ENCODE results near the gene GON4L. TPM values are rescaled to one million over a fixed set of nuclear protein-coding genes. Genes with fewer than 3 reads are reported as not detected.

Gene GON4L
- total RNA-seq, 1 experiment from 2014 or later: 53.4 TPM

DNA sequence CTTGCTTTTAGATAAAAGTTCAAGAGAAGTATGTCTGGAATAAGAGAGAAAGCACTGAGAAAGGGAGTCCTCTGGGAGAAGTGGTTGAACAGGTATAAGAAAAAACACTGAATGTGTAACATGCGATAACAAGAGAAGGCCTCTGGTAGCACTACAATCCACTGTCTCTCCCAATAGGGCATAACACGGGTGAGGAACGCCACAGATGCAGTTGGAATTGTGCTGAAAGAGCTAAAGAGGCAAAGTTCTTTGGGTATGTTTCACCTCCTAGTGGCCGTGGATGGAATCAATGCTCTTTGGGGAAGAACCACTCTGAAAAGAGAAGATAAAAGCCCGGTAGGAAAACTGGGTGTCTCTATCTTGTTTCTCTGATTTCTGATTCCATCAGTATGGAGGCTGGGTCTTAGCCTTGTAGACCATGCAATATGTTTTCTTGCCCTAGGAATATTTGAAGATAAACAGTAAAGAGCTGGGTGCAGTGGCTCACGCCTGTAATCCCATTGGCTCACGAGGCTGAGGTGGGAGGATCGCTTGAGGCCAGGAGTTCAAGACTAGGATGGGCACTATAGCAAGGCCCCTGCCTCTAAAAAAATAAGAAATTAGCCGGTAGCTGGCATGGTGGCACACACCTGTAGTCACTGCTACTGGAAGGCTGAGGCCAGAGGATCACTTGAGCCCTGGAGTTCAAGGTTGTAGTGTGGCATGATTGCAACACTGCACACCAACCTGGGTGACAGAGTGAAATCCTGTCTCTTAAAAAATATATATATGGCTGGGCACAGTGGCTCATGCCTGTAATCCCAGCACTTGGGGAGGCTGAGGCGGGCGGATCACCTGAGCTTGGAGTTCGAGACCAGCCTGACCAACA is 127.7 kb downstream of the GON4L start:
- H3K14ac ChIP-seq (ENCODE audit: insufficient read depth, low read length): no peak overlapping the region
- H3K27ac Mint-ChIP-seq: peak overlapping the region in 1 of 3 experiments; percentile 59; a peak in 3 of 7 replicates
- no peak overlapping the region for H3K4ac ChIP-seq (ENCODE audit: low read depth, low read length)
- H3K9me3 ChIP-seq (ENCODE audit: control insufficient read depth, low read depth, low read length): no peaks in the 10 kb centered on the region
- H3K36me3 Mint-ChIP-seq (ENCODE audit: insufficient read depth in 1 of 3, low read depth in 3 of 3): peaks cover 8 to 62% (median 25%) of the 10 kb centered on the region in 3 experiments; a peak in 6 of 7 replicates
- peak; percentile 71 for DNase-seq
- H3K4me1 Mint-ChIP-seq: 0 out of 4 replicates have a peak, but pooled peaks cover 0 to 2% of the 10 kb centered on the region in 2 experiments
- no peak overlapping the region for H4K91ac ChIP-seq (ENCODE audit: insufficient read length, low read depth, low read length)
- no peak overlapping the region for H2BK15ac ChIP-seq (ENCODE audit: low read depth, low read length)
- H3K79me1 ChIP-seq (ENCODE audit: insufficient read depth, low read depth, low read length, poor library complexity, severe bottlenecking): no peaks in the 10 kb centered on the region
- H2AFZ ChIP-seq (ENCODE audit: low read length): no peak overlapping the region
- no peaks in the 10 kb centered on the region for H4K20me1 ChIP-seq (ENCODE audit: control insufficient read depth, insufficient read depth, insufficient read length)
- no peak overlapping the region for H4K8ac ChIP-seq (replicated peaks; ENCODE audit: insufficient read length, low read depth, low read length)
- no peaks in the 10 kb centered on the region for H3K27me3 Mint-ChIP-seq (ENCODE audit: low read depth)
- H3K56ac ChIP-seq (ENCODE audit: insufficient read length, low read depth, low read length): no peak overlapping the region
- H3K18ac ChIP-seq (ENCODE audit: insufficient read length, low read depth, low read length): no peak overlapping the region
- no peak overlapping the region for H3K23ac ChIP-seq (ENCODE audit: insufficient read length, low read depth, low read length)
- TF ChIP-seq, protein P1, sequence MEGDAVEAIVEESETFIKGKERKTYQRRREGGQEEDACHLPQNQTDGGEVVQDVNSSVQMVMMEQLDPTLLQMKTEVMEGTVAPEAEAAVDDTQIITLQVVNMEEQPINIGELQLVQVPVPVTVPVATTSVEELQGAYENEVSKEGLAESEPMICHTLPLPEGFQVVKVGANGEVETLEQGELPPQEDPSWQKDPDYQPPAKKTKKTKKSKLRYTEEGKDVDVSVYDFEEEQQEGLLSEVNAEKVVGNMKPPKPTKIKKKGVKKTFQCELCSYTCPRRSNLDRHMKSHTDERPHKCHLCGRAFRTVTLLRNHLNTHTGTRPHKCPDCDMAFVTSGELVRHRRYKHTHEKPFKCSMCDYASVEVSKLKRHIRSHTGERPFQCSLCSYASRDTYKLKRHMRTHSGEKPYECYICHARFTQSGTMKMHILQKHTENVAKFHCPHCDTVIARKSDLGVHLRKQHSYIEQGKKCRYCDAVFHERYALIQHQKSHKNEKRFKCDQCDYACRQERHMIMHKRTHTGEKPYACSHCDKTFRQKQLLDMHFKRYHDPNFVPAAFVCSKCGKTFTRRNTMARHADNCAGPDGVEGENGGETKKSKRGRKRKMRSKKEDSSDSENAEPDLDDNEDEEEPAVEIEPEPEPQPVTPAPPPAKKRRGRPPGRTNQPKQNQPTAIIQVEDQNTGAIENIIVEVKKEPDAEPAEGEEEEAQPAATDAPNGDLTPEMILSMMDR (conservative IDR thresholded peaks at IDR 0.05): peak; percentile 82
- no peak overlapping the region for H3T11ph ChIP-seq (ENCODE audit: low read length)
- H3K27ac ChIP-seq (ENCODE audit: insufficient read length, low read depth, low read length): no peak overlapping the region
- no peaks in the 10 kb centered on the region for H3K79me2 ChIP-seq (ENCODE audit: insufficient read depth, low read length)
- H3K4me1 ChIP-seq (ENCODE audit: insufficient read depth, low read length): no peaks in the 10 kb centered on the region
- no peak overlapping the region for H3K4me3 Mint-ChIP-seq
- H3K23me2 ChIP-seq (ENCODE audit: insufficient read length, low read depth, low read length, poor library complexity, severe bottlenecking): no peaks in the 10 kb centered on the region
- no peak overlapping the region for H2BK120ac ChIP-seq (ENCODE audit: low read depth, low read length, poor library complexity, severe bottlenecking)
- no peaks in the 10 kb centered on the region for H3K27me3 ChIP-seq (ENCODE audit: insufficient read depth, low read length)
- no peak overlapping the region for H3K4me2 ChIP-seq (ENCODE audit: insufficient read depth, insufficient read length, low read length)
- no peak overlapping the region for H2BK5ac ChIP-seq (ENCODE audit: insufficient read length, low read length)
- H2BK20ac ChIP-seq (ENCODE audit: low read depth, low read length, poor library complexity, severe bottlenecking): no peak overlapping the region
- no peak overlapping the region for H2AK5ac ChIP-seq (ENCODE audit: insufficient read length, low read length)
- no peaks in the 10 kb centered on the region for H3K9me3 Mint-ChIP-seq
- no peak overlapping the region for H4K5ac ChIP-seq (ENCODE audit: insufficient read length, low read depth, low read length)
- H3K9ac ChIP-seq (ENCODE audit: extremely low read depth, insufficient read length, low read length): no peak overlapping the region
- no CpG with 5 or more reads among the region's 12 CpGs for WGBS (ENCODE audit: extremely low coverage, insufficient read length, low lambda C conversion rate)
- H2BK12ac ChIP-seq (ENCODE audit: insufficient read length, low read depth, low read length): no peak overlapping the region
